Iris pigment epithelial cell (primary cell): ENCODE results near the gene ASB1.
"Not testable (repeated sequence)": the region's sequence is repeated elsewhere in the genome, so short reads cannot be mapped to it uniquely, and the experiment has no call there.

Experiments
- DNase-seq: peaks from one replicate; pipeline ENCODE4 v3.0.0-alpha.2; 2011; ENCODE audit warnings: low read depth

The ASB1 gene

GRCh38 chr2:238423561-238424312, 3.0 kb upstream of the ASB1 start:
- peak; percentile 33 for DNase-seq

- DNase-seq: no peak
Measured at GRCh38 chr2:238424313-238424700, 2.4 kb upstream of the ASB1 start.

DNA sequence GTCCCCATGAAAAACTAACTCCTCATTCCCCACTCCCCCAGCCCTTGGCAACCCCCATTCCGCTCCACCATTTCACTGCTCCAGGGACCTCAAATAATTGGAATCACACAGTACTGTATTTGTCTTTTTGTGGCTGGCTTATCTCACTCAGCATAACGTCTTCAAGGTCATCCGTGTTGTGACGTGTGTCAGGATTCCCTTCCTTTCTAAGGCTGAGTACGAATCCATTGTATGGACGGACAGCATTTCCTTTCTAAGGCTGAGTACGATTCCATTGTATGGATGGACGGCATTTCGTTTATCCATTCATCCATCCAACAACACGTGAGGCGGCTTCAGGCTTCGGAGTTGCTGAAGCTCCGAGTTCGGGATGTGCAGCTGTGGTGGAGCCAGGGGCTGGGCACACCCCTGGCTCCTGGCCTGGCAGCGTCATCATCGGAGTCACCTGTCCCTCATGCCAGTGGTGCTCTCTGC, 1.2 kb upstream of the ASB1 start:
- no peak for DNase-seq

DNA sequence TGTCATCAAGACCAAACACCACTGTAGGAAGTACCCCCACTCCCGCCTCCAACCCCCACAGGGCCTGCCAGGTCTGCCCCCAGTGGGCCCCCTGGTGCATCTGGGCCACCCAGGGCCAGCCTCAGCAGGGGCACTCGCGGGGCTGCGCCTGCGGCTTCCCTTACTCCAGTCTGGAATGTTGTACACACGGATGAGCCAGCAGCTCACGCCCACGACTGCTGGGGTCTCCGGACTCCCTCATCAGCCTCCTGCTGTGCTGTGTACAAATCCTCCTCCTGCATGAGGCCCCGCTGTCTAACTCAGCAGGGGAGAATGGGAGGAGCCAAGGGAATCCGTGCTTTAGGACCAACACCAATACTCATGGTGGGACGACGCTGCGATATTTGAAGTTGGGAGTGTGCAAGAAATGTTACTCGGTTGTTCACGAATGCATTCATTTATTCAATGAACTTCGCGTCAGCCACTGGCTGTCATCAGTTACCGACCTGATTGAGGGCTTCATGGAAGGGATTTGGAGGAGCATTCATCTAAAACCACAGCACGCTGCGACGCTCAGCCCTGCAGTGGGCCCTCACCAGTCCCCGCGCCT, 654 bp upstream of the ASB1 start:
- peak; percentile 83 for DNase-seq

- peak; percentile 48 for DNase-seq
Measured at GRCh38 chr2:238427435-238428162, 872 bp downstream of the ASB1 start.

GRCh38 chr2:238428866-238429265, 2.1 kb downstream of the ASB1 start:
- peak; percentile 54 for DNase-seq

- no peak for DNase-seq
Measured at GRCh38 chr2:238430781-238431180, 4.1 kb downstream of the ASB1 start.

- DNase-seq: no peak
Measured at GRCh38 chr2:238431456-238431855, 4.7 kb downstream of the ASB1 start.

DNA sequence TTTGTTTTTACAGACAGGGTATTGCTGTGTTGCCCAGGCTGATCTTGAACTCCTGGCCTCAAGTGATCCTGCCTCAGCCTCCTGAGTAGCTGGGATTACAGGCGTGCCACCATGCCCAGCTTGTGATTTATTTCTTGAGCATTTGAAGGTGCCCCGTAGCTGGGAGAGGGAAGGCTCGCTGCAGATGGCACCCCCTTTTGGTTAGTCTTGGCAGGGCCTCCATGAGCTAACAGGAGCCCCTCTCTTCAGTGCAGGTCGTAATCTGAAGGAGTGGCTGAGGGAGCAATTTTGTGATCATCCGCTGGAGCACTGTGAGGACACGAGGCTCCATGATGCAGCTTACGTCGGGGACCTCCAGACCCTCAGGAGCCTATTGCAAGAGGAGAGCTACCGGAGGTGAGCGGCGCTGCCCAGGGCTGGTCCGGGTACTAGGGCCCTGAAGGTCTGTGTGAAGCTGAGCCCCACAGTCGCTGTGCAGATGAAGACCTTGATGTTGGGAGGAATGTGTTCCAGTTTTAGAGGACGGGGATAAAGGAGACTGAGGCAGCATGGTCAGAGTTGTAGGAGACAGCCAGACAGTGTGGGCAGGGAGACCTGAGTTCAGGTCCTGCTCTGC, 6.7 kb downstream of the ASB1 start:
- no peak for DNase-seq

GRCh38 chr2:238433941-238434845, 7.5 kb downstream of the ASB1 start:
- DNase-seq: peak; percentile 94

DNA sequence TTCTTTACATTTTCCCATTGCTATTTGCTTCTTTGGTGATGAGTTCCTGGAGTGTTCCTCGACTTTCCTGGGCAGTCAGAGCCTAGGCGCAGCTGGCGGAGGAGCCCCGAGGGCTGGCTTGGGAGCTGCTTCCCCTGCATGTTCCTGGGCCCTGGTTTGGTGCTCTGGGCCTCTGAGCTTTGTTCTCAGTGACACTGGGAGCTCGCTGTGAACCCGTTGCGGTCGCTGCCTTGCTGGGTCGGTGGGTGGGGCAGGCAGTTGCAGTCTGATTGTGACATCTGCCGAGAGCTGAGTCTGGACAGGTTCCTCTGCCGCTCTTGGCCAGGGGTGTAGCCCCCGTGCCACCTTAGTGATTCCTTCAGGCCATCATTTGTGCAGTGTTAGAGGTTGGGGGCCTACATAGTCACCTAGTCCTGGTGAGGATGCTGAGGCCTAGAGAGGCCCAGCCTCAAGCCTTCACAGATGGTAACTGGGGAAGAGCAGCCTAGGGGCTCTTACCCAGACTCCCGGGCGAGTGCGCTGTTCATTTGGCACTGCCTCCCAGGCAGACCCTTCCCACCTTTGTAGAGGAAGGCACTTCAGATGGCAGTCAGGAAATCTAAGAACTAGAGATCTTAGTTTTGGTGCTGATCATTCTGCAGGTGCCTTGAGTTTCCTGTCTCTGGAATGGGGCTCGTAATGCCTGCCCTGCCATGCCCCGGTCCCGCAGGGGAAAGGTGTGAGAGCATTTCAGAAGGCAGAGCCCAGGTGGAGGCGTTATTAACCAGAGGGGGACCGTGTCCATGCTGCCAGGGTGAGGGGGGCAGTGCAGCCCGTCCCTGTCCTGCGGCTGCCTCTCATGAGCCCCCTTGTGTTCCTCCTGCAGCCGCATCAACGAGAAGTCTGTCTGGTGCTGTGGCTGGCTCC, 8.4 kb downstream of the ASB1 start:
- DNase-seq: peak; percentile 48

GRCh38 chr2:238435752-238436096, 9.0 kb downstream of the ASB1 start:
- no peak for DNase-seq

GRCh38 chr2:238438856-238439849, 12.4 kb downstream of the ASB1 start:
- DNase-seq: peak; percentile 97

- DNase-seq: no peak
Measured at GRCh38 chr2:238439917-238440316, 13.2 kb downstream of the ASB1 start.

GRCh38 chr2:238440331-238440730, 13.6 kb downstream of the ASB1 start:
- no peak for DNase-seq

GRCh38 chr2:238440767-238441166, 14.0 kb downstream of the ASB1 start:
- DNase-seq: no peak

- DNase-seq: peak; percentile 43
Measured at GRCh38 chr2:238441262-238442114, 14.8 kb downstream of the ASB1 start.

- DNase-seq: not testable (repeated sequence)
Measured at GRCh38 chr2:238442257-238442656, 15.5 kb downstream of the ASB1 start.
